T-helper 17 cell (primary cell): ENCODE measurements around the gene NEDD4L. TPM values are rescaled to one million over a fixed set of nuclear protein-coding genes. Genes with fewer than 3 reads are reported as not detected.
A peak's percentile ranks its signal among the peaks of the same experiment; 100 is the strongest.

ENCODE experiments used
- ATAC-seq: fragments of 150-1000 bp; cut with Tn5 transposase; 2 replicates; pipeline ENCODE4 v1.10.0; 2021; ENCODE audit warnings: mild to moderate bottlenecking, moderate library complexity
- DNase-seq, 3 donors: peaks; one replicate each; pipeline versions ENCODE4 v3.0.0 to v3.0.0-alpha.2; 2020 to 2021
- H3K9me3 ChIP-seq: one replicate; pipeline ENCODE4 v1.7.0; 2013; ENCODE audit warnings: low read length, mild to moderate bottlenecking; ENCODE audit not compliant: control insufficient read depth, poor library complexity, severe bottlenecking
- H3K27ac Mint-ChIP-seq: one replicate; pipeline ENCODE4 v1.8.0; 2022; ENCODE audit warnings: mild to moderate bottlenecking, moderate library complexity, mixed read lengths
- H3K27me3 Mint-ChIP-seq: one replicate; pipeline ENCODE4 v1.8.0; 2022; ENCODE audit warnings: mixed read lengths
- H3K36me3 Mint-ChIP-seq: one replicate; pipeline ENCODE4 v1.8.0; 2022; ENCODE audit warnings: low read depth, mixed read lengths
- H3K4me1 Mint-ChIP-seq: one replicate; pipeline ENCODE4 v1.8.0; 2022; ENCODE audit warnings: mild to moderate bottlenecking, mixed read lengths
- H3K4me3 Mint-ChIP-seq: one replicate; pipeline ENCODE4 v1.8.0; 2022; ENCODE audit warnings: mild to moderate bottlenecking, moderate library complexity, mixed read lengths
- total RNA-seq, 4 donors: library from RNA in 2 of 4; stranded (reverse) in 2 of 4; gene quantifications; one replicate each; pipeline ENCODE4 v1.2.3 and lab custom pipeline; 2022 to 2026

The NEDD4L gene
- total RNA-seq, 2 donors from 2014 or later: 9.8 to 22.4 TPM

DNA sequence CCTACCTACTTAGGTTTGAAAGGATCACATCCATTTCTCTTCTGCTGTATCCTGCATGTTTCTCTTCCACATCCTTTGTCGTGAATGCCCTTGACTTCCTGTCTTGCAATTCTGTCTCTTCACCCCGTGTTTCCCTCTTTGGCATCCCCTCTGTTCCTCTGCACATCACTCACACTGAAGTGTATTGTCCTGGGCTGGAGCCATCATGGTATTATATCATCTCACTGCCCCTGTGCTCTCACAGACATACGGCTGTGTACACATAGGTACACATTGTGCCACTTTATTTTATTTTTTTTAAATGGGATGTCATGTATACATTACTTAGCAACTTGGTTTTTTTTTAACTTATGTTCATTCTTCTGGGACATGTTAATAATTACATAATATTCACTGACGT is 293.3 kb downstream of the NEDD4L start:
- peaks cover 3% of the 10 kb centered on the region for H3K36me3 Mint-ChIP-seq
- ATAC-seq: no peak
- no peak overlapping the region for H3K4me3 Mint-ChIP-seq
- peaks cover 5% of the 10 kb centered on the region for H3K27me3 Mint-ChIP-seq
- H3K27ac Mint-ChIP-seq: peak overlapping the region; percentile 14
- H3K9me3 ChIP-seq: no peaks in the 10 kb centered on the region
- DNase-seq: no peak
- peaks cover 4% of the 10 kb centered on the region for H3K4me1 Mint-ChIP-seq

DNA sequence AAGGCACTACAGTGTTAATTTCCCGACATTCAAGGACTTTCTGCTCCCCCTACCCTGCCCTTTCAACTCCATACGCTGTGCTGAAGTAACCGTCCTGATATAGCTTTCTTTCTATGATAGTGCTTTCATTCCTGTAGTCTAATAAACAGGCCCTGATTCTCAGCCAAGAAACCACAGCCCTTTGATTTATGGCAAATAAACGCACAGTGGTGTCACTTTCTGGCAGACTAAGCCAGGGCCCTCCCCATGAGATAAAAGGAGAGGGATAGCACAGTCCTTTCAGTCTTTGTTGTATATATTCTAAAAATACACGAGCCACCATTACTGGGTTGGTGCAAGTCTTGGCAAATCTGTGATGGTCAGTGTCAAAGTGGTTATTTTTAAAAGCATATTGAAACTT is 293.7 kb downstream of the NEDD4L start:
- DNase-seq: no peak
- Mint-ChIP-seq H3K27ac (peak overlapping the region; percentile 14), H3K36me3 (peaks cover 4% of the 10 kb centered on the region), H3K4me1 (peaks cover 4% of the 10 kb centered on the region), H3K4me3 (no peak overlapping the region), H3K27me3 (peaks cover 5% of the 10 kb centered on the region)
- no peaks in the 10 kb centered on the region for H3K9me3 ChIP-seq
- no peak for ATAC-seq

DNA sequence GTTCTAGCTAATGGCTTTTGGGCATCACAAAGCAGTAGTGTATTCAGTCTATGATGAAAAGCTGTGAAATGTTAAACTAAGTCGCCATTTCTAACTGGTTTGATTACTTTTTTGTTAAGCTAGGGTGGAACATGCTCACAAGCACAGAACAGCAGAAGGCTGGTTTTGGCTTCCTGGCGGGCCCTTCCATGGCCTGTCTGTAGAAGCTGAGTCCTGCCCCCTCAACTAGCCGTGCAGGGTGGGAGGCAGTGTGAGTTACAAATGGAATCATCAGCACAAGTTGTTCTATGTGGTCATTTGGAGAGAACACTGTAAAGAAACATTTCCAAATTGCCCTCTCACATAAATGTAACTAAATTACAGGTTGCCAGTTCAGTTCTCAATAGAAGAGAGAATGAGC is 294.1 kb downstream of the NEDD4L start:
- H3K4me3 Mint-ChIP-seq: no peak overlapping the region
- DNase-seq: no peak
- H3K27me3 Mint-ChIP-seq: peaks cover 5% of the 10 kb centered on the region
- ATAC-seq: no peak
- H3K9me3 ChIP-seq: no peaks in the 10 kb centered on the region
- peaks cover 4% of the 10 kb centered on the region for H3K4me1 Mint-ChIP-seq
- H3K36me3 Mint-ChIP-seq: peaks cover 5% of the 10 kb centered on the region
- H3K27ac Mint-ChIP-seq: peak overlapping the region; percentile 14

DNA sequence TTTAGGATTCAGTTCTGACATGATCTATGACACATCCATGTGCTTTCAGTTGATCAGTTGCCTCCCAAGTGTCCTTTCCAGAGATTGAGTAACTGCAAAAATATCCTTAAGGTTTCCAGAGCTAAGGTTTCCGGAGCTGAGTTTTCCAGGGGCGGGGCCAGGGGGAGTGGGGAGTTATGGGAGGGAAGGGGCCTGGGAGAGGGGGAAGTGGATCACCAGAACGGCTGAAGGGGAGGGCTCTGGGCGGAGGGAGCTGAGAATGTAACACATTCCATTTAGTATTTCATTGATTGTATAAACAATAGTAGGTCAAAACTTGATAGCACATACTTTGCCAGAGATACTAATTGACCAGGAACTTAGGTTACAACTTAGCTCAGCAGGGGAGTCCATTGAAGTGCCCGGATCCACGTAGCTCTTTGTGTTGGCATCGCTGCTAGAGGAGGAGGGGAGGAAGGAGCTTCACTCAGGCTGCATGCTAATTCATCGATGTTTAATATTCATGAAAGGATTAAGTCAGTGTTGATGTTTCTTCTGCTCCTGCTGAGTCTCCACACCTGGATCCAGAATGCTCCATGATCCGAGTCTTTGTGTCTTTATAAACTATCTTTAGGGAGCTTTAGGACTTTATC is 295.1 kb downstream of the NEDD4L start:
- H3K4me1 Mint-ChIP-seq: peaks cover 4% of the 10 kb centered on the region
- peaks cover 5% of the 10 kb centered on the region for H3K36me3 Mint-ChIP-seq
- no peak overlapping the region for H3K27ac Mint-ChIP-seq
- ATAC-seq: no peak
- no peaks in the 10 kb centered on the region for H3K9me3 ChIP-seq
- peaks cover 10% of the 10 kb centered on the region for H3K27me3 Mint-ChIP-seq
- no peak for DNase-seq
- no peak overlapping the region for H3K4me3 Mint-ChIP-seq

DNA sequence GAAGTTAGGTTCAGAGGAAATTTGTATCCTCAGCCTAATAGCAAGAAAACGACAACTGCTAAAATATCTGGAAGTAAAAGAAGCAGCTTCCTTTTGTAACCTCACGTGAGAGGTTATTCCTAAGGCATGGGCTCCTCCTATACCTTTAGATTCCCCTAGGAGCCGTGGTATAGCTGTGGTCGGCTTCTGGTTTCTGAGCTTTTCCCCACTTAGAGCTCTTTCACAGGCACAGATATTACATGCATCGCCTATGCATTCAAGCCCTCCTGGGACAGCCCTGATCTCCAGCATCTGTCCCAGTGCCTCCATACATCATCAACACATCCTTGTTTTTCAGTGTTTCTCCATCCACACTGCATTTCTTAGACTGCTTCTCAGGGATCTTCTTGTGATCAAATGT is 295.9 kb downstream of the NEDD4L start:
- no peak for DNase-seq
- no peak for ATAC-seq
- Mint-ChIP-seq H3K27me3 (peaks cover 11% of the 10 kb centered on the region), H3K4me1 (peaks cover 4% of the 10 kb centered on the region), H3K36me3 (peaks cover 5% of the 10 kb centered on the region), H3K4me3 (no peak overlapping the region), H3K27ac (no peak overlapping the region)
- no peaks in the 10 kb centered on the region for H3K9me3 ChIP-seq

DNA sequence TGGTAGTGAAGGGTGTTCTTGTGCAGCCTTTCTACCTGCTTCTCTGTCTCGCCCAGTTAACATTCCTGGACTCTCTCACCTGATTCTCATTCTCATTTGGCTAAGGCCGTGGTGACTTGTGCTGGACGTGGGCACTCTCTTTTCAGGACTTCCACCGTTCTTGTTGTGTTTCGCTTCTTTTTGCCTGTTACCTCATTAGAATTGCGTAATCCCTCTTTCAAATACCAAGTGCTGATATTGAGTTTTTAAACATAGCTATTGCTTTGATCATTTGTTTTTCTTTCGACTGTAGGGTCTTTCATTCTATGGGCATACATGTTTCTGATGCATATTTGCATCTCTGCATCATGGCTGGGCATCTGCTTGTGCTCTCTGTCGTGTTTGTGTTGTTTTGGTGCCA is 297.9 kb downstream of the NEDD4L start:
- H3K27me3 Mint-ChIP-seq: peaks cover 6% of the 10 kb centered on the region
- DNase-seq: no peak
- no peak overlapping the region for H3K27ac Mint-ChIP-seq
- H3K9me3 ChIP-seq: no peaks in the 10 kb centered on the region
- no peak overlapping the region for H3K4me3 Mint-ChIP-seq
- ATAC-seq: no peak
- peaks cover 4% of the 10 kb centered on the region for H3K4me1 Mint-ChIP-seq
- H3K36me3 Mint-ChIP-seq: peaks cover 5% of the 10 kb centered on the region

DNA sequence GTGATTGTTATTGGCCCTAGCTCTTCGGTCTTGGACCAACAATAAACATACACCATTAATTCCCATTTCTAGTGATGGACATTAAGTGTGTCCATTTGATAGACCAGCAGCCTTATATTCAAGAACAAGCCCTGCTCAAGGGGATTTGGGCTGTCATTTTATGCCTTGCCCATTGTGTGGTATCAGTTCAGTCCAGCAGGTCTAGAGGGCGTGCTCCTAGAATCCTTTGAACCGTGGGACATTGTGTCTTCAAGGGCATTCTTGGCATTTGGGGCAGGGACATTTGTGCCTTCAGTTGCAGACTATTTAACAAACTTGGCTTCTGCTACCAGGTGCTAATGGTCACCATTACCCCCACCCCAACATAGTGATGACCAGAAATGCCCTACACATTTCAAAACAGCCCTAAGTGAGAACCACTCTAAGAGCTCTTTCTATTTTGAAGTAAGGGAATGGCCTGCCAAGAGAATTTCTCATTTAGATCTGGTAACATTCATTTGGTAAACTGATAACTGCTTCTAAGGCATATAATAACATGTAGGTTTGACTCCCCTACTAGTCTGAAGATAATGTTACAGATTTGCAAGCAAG is 300.1 kb downstream of the NEDD4L start:
- Mint-ChIP-seq H3K36me3 (peaks cover 5% of the 10 kb centered on the region), H3K27me3 (peaks cover 6% of the 10 kb centered on the region), H3K4me3 (no peak overlapping the region), H3K27ac (no peak overlapping the region), H3K4me1 (peaks cover 3% of the 10 kb centered on the region)
- H3K9me3 ChIP-seq: no peaks in the 10 kb centered on the region
- DNase-seq: no peak
- no peak for ATAC-seq

DNA sequence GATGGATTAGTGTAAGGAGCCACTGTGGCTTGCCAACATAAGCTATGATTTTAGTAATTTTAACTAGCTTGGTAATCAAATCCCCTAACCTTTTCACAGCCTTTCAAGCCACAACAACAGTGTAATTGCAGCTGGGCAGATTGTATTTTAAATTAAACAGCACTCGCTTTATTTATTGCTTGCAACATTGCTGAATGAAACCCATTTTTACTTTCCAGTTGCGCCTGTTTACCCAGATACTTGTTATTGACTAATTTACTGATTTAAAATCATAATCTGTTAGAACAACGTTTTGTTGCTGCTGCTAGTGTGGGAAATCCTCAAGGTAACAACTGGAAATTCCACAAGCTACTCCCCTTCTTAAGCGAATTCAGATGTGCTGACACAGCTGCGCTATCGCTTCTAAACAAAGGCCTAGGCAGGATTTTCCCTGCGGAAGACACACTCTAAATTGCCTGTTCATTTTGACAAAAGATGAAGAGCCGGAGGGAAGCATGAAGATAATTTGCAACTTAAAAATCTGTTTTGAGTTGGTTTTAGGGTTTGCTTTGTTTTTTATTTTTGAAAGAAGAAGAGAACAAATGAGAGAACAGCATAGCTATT is 300.9 kb downstream of the NEDD4L start:
- Mint-ChIP-seq H3K27ac (no peak overlapping the region), H3K27me3 (peaks cover 6% of the 10 kb centered on the region), H3K4me1 (peaks cover 4% of the 10 kb centered on the region), H3K4me3 (no peak overlapping the region), H3K36me3 (peaks cover 5% of the 10 kb centered on the region)
- no peak for DNase-seq
- ATAC-seq: no peak
- H3K9me3 ChIP-seq: no peaks in the 10 kb centered on the region

DNA sequence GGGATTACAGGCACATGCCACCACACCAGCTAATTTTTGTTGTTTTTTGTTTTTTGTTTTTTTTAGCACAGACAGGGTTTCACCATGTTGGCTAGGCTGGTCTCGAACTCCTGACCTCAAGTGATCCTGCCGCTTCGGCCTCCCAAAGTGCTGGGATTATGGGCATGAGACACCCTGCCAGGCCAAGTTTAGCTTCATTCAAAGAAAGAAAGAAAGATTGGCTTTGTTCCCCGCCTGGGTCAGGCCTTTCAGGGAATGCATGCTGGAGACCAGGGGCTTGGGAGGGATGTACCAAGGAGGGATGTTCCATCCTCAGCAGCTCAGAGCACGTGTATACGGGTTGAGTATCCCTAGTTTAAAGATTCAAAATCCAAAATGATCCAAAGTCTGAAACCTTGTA is 301.8 kb downstream of the NEDD4L start:
- peaks cover 6% of the 10 kb centered on the region for H3K27me3 Mint-ChIP-seq
- no peaks in the 10 kb centered on the region for H3K9me3 ChIP-seq
- H3K27ac Mint-ChIP-seq: peak overlapping the region; percentile 27
- ATAC-seq (no peak), DNase-seq (no peak)
- H3K4me3 Mint-ChIP-seq: no peak overlapping the region
- peaks cover 5% of the 10 kb centered on the region for H3K36me3 Mint-ChIP-seq
- peaks cover 4% of the 10 kb centered on the region for H3K4me1 Mint-ChIP-seq

DNA sequence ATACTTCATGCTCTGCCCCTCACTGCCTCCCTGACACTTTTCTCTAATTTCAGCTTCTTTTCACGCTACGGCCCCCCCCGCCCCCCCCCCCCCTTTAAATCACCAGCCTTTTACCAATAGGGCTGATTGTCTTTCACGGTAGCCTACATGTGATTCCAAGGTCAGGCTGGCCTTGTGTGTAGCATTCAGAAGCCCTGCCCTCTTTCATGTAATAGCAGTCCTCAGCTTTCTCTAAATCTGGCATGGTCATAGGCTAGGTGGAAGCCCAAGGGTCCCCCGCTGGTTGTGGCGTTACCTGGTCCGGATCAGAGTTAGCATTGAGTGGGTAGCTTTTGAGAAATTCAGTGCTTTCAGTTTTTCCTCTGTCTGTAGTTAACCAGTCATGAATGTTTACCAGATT is 303.1 kb downstream of the NEDD4L start:
- Mint-ChIP-seq H3K4me1 (peaks cover 2% of the 10 kb centered on the region), H3K4me3 (no peak overlapping the region), H3K27ac (no peak overlapping the region), H3K36me3 (peaks cover 2% of the 10 kb centered on the region), H3K27me3 (peaks cover 6% of the 10 kb centered on the region)
- ATAC-seq: no peak
- no peak for DNase-seq
- no peaks in the 10 kb centered on the region for H3K9me3 ChIP-seq

DNA sequence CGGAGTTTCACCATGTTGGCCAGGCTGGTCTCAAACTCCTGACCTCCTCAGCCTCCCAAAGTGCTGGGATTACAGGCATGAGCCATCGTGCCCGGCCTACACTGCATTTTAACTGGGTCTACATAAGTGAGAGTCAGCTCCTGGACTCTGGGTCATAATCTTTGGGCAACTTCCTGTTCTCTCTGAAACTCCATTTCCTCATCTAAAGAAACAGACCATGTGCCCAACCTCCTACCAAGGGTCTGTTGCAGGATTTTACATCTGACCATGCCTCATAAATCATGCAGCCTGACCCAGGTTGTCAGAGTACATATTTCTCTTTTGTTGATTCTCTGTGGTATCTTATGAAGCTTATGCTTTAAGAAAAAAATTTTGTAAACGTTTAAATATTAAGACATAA is 304.5 kb downstream of the NEDD4L start:
- Mint-ChIP-seq H3K36me3 (no peaks in the 10 kb centered on the region), H3K4me1 (peaks cover 2% of the 10 kb centered on the region), H3K27me3 (peaks cover 6% of the 10 kb centered on the region), H3K27ac (no peak overlapping the region), H3K4me3 (no peak overlapping the region)
- ATAC-seq: no peak
- DNase-seq: no peak
- no peaks in the 10 kb centered on the region for H3K9me3 ChIP-seq

DNA sequence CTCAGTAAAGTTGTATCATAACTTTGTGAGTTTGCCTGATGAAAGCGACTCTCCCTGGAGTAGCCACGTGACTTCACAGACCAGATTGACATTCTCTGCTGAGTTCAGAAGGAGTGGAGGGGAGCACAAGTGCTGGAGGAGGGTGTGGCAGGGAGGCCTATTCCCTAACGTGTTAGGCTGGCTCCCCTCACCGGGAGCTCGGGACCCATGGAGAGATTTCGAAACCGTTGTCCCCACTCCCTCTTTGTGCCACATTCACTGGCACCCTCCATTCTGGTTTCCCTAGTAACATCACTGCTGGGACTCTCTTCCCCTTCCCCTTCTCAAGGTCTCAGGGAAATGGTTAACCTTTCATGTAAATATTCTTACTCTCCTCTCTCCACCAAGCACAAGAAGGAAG is 304.9 kb downstream of the NEDD4L start:
- no peaks in the 10 kb centered on the region for H3K36me3 Mint-ChIP-seq
- peaks cover 2% of the 10 kb centered on the region for H3K4me1 Mint-ChIP-seq
- ATAC-seq (no peak), DNase-seq (no peak)
- no peak overlapping the region for H3K27ac Mint-ChIP-seq
- H3K4me3 Mint-ChIP-seq: no peak overlapping the region
- H3K27me3 Mint-ChIP-seq: peaks cover 2% of the 10 kb centered on the region
- H3K9me3 ChIP-seq: no peaks in the 10 kb centered on the region

DNA sequence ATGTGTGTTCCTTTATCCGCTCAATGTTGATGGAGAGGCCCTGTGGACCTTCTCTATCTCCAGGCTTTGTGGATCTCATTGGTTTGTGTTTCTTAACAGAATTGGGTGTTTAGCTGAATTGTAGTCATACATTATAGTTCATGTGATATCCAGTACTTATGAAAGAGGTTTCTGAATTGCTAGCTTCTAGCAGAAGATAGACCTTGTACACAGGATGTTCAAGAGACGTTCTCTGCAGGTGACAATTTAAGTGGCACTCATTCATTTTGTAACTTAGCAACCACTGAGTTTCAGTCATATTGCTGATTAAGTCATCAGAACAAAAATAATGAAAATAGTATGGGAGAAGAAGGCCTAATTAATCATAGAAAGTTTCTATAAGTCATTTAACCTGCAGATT is 305.6 kb downstream of the NEDD4L start:
- DNase-seq (no peak), ATAC-seq (no peak)
- peaks cover 2% of the 10 kb centered on the region for H3K4me1 Mint-ChIP-seq
- no peak overlapping the region for H3K27ac Mint-ChIP-seq
- no peaks in the 10 kb centered on the region for H3K36me3 Mint-ChIP-seq
- H3K9me3 ChIP-seq: no peaks in the 10 kb centered on the region
- no peak overlapping the region for H3K4me3 Mint-ChIP-seq
- H3K27me3 Mint-ChIP-seq: peaks cover 3% of the 10 kb centered on the region

DNA sequence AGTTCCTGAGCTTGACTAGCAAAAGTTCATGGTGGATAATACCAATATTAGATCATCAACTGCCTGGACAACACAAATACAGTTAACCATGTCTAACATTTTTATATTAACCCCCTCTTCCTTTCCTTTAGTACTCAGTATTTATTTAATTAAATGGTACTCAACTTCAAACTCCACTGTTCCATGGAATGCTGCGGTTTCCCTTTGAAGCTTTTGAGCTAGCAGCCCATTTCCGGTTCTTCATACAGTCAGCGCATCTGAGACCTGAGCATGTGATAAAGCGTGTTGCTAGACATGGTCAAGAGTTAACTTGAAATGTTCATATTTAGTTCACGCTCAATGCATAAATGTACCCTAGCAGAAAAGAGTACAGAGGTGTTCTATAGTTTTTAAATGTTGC is 306.5 kb downstream of the NEDD4L start:
- no peak for ATAC-seq
- Mint-ChIP-seq H3K27ac (no peak overlapping the region), H3K36me3 (no peaks in the 10 kb centered on the region), H3K4me3 (no peak overlapping the region), H3K27me3 (peaks cover 7% of the 10 kb centered on the region), H3K4me1 (peaks cover 2% of the 10 kb centered on the region)
- DNase-seq: no peak
- no peaks in the 10 kb centered on the region for H3K9me3 ChIP-seq
